Mammary epithelial cell (primary cell): ENCODE results near the gene ATG5.

ENCODE experiments used
- EZH2 ChIP-seq: IDR thresholded peaks from 2 replicates; pipeline ENCODE4 v1.6.1; 2012; ENCODE audit warnings: low read length, inconsistent platforms, borderline replicate concordance
- TF ChIP-seq, protein P1 (sequence below), 2 donors: IDR thresholded peaks in 1 of 2; conservative IDR thresholded peaks in 1 of 2; 2 replicates each; pipeline ENCODE4 v1.5.1; 2011 to 2012; ENCODE audit warnings: inconsistent platforms in 2 of 2, low read length in 2 of 2, mild to moderate bottlenecking in 2 of 2, control low read depth in 1 of 2, low read depth in 1 of 2; ENCODE audit not compliant: insufficient read depth in 1 of 2; ENCODE audit errors: extremely low read depth in 1 of 2

DNA sequence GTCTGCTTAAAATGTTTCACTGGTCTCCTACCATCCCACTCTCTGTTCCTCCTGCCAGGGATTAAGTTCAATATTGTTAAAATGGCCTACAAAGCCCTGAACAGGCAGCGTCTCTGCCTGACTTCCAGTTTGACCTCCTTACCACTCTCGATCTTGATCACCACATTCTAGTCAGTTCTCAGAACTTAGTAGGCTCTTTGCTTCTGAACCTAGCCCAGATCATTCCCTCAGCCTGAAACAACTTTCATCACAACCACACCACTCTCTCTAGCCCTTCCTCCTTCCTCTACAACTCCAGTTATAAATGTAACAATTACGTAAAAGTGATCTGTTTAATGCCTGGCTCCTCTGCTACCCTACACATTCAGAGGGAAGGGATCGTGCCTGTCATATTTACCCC, 53.3 kb downstream of the ATG5 start:
- no peak for TF ChIP-seq EZH2
- TF ChIP-seq, protein P1, sequence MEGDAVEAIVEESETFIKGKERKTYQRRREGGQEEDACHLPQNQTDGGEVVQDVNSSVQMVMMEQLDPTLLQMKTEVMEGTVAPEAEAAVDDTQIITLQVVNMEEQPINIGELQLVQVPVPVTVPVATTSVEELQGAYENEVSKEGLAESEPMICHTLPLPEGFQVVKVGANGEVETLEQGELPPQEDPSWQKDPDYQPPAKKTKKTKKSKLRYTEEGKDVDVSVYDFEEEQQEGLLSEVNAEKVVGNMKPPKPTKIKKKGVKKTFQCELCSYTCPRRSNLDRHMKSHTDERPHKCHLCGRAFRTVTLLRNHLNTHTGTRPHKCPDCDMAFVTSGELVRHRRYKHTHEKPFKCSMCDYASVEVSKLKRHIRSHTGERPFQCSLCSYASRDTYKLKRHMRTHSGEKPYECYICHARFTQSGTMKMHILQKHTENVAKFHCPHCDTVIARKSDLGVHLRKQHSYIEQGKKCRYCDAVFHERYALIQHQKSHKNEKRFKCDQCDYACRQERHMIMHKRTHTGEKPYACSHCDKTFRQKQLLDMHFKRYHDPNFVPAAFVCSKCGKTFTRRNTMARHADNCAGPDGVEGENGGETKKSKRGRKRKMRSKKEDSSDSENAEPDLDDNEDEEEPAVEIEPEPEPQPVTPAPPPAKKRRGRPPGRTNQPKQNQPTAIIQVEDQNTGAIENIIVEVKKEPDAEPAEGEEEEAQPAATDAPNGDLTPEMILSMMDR (conservative IDR thresholded peaks at IDR 0.05 in 1 of 2, IDR thresholded peaks at IDR 0.05 in 1 of 2; ENCODE audit: extremely low read depth in 1 of 2, insufficient read depth in 1 of 2, low read depth in 1 of 2, low read length in 2 of 2) = no peak
